WI38 (cell line): Measurements from ENCODE around the gene CRYZ.

Experiments
- H3K4me3 ChIP-seq: 2 replicates; pipeline ENCODE4 v1.5.1; 2011; ENCODE audit warnings: low read depth, mild to moderate bottlenecking, control low read depth, low read length
- CTCF ChIP-seq: IDR thresholded peaks from 2 replicates; pipeline ENCODE4 v1.5.1; 2012; ENCODE audit warnings: low read depth, mild to moderate bottlenecking, control low read depth, low read length

CRYZ gene

GRCh38 chr1:74712881-74713280, 20.0 kb downstream of the CRYZ start:
- TF ChIP-seq CTCF, result no peak
- H3K4me3 ChIP-seq, result no peak overlapping the region

GRCh38 chr1:74703386-74704182, 29.3 kb downstream of the CRYZ start:
- TF ChIP-seq CTCF, result no peak
- H3K4me3 ChIP-seq, result no peak overlapping the region

- no peak for TF ChIP-seq CTCF
- no peak overlapping the region for H3K4me3 ChIP-seq
These were observed 33.5 kb downstream of the CRYZ start for GRCh38 chr1:74699331-74699730.

GRCh38 chr1:74697832-74698231, 35.0 kb downstream of the CRYZ start:
- TF ChIP-seq CTCF, result no peak
- no peak overlapping the region for H3K4me3 ChIP-seq

GRCh38 chr1:74693473-74693872, 39.4 kb downstream of the CRYZ start:
- H3K4me3 ChIP-seq, result no peak overlapping the region
- no peak for TF ChIP-seq CTCF

GRCh38 chr1:74690909-74691308, 41.9 kb downstream of the CRYZ start:
- no peak for TF ChIP-seq CTCF
- H3K4me3 ChIP-seq, result no peak overlapping the region

- H3K4me3 ChIP-seq, result no peak overlapping the region
- TF ChIP-seq CTCF, result no peak
These were observed 42.5 kb downstream of the CRYZ start for GRCh38 chr1:74690364-74690696.
